CD14-positive monocyte (primary cell): ENCODE data around the gene OGFOD3. TPM values are rescaled to one million over a fixed set of nuclear protein-coding genes. Genes with fewer than 3 reads are reported as not detected.

Experiments used
- DNase-seq, 3 donors: peaks; one replicate each; pipeline ENCODE4 v3.0.0-alpha.2; 2011 to 2022
- H2AFZ ChIP-seq: 2 replicates; pipeline ENCODE4 v1.6.0; 2012; ENCODE audit warnings: mild to moderate bottlenecking, low read depth, low read length, inconsistent platforms; ENCODE audit not compliant: insufficient read depth, poor library complexity, severe bottlenecking
- H3K27ac ChIP-seq, 2 donors: 1 replicate in 1 of 2; 2 replicates in 1 of 2; pipeline ENCODE4 v1.5.1; 2012 to 2013; ENCODE audit warnings: low read length in 2 of 2, control low read depth in 1 of 2, inconsistent platforms in 1 of 2, low read depth in 1 of 2, mild to moderate bottlenecking in 1 of 2
- H3K27me3 ChIP-seq, 2 donors: one replicate each; pipeline versions ENCODE4 v1.6.0 to v1.6.1; 2011 to 2013; ENCODE audit warnings: low read length in 2 of 2; ENCODE audit not compliant: control insufficient read depth in 2 of 2, insufficient read depth in 2 of 2
- H3K36me3 ChIP-seq, 2 donors: replicated peaks in 1 of 2; 1 replicate in 1 of 2; 2 replicates in 1 of 2; pipeline versions ENCODE4 v1.5.1 to v1.6.1; 2012 to 2013; ENCODE audit warnings: low read length in 2 of 2, control low read depth in 1 of 2, inconsistent platforms in 1 of 2, mild to moderate bottlenecking in 1 of 2; ENCODE audit not compliant: insufficient read depth in 2 of 2, control insufficient read depth in 1 of 2
- H3K4me1 ChIP-seq, 2 donors: 1 replicate in 1 of 2; 2 replicates in 1 of 2; pipeline versions ENCODE4 v1.5.1 to v1.6.1; 2012 to 2013; ENCODE audit warnings: low read length in 2 of 2, control low read depth in 1 of 2, inconsistent platforms in 1 of 2, mild to moderate bottlenecking in 1 of 2, moderate library complexity in 1 of 2; ENCODE audit not compliant: insufficient read depth in 2 of 2, control insufficient read depth in 1 of 2
- H3K4me2 ChIP-seq: replicated peaks from 2 replicates; pipeline ENCODE3; 2012; ENCODE audit warnings: low read length, moderate library complexity, mild to moderate bottlenecking; ENCODE audit not compliant: poor library complexity, severe bottlenecking; ENCODE audit errors: extremely low read depth
- H3K4me3 ChIP-seq, 3 experiments: fragments of 200-600 bp in 1 of 3; sonication (generic) in 1 of 3; replicated peaks in 1 of 3; 1 replicate in 2 of 3; 2 replicates in 1 of 3; pipeline ENCODE4 v1.5.1; 2011 to 2013; ENCODE audit warnings: low read length in 3 of 3, mild to moderate bottlenecking in 3 of 3, control low read depth in 2 of 3, low read depth in 2 of 3, inconsistent platforms in 1 of 3, moderate library complexity in 1 of 3
- H3K79me2 ChIP-seq: 2 replicates; pipeline ENCODE4 v1.6.0; 2012; ENCODE audit warnings: mild to moderate bottlenecking, control low read depth, inconsistent platforms, low read length, moderate library complexity; ENCODE audit not compliant: insufficient read depth
- H3K9ac ChIP-seq: 2 replicates; pipeline ENCODE4 v1.6.0; 2017; ENCODE audit warnings: low read length, mild to moderate bottlenecking; ENCODE audit not compliant: insufficient read depth, poor library complexity, severe bottlenecking
- H3K9me3 ChIP-seq, 2 donors: replicated peaks in 1 of 2; 1 replicate in 1 of 2; 2 replicates in 1 of 2; pipeline versions ENCODE4 v1.5.1 to v1.6.1; 2012 to 2013; ENCODE audit warnings: low read length in 2 of 2, control low read depth in 1 of 2; ENCODE audit not compliant: control insufficient read depth in 1 of 2, insufficient read depth in 1 of 2
- H4K20me1 ChIP-seq: 2 replicates; pipeline ENCODE4 v1.6.0; 2012; ENCODE audit warnings: mild to moderate bottlenecking, low read length, control low read depth, moderate library complexity; ENCODE audit not compliant: insufficient read depth
- H3K27ac Mint-ChIP-seq, 7 donors: one replicate each; pipeline ENCODE4 v1.8.0; 2020; ENCODE audit warnings: mild to moderate bottlenecking in 7 of 7, mixed read lengths in 7 of 7, moderate library complexity in 6 of 7, inconsistent platforms in 2 of 7
- H3K27me3 Mint-ChIP-seq, 3 donors: one replicate each; pipeline ENCODE4 v1.8.0; 2021 to 2022; ENCODE audit warnings: low read depth in 3 of 3, mild to moderate bottlenecking in 3 of 3, mixed read lengths in 3 of 3, moderate library complexity in 3 of 3, inconsistent platforms in 1 of 3
- H3K36me3 Mint-ChIP-seq, 2 donors: one replicate each; pipeline ENCODE4 v1.8.0; 2020; ENCODE audit warnings: mixed read lengths in 2 of 2, inconsistent platforms in 1 of 2, mild to moderate bottlenecking in 1 of 2
- H3K4me1 Mint-ChIP-seq: one replicate; pipeline ENCODE4 v1.8.0; 2020; ENCODE audit warnings: mild to moderate bottlenecking, mixed read lengths
- H3K4me3 Mint-ChIP-seq, 2 donors: one replicate each; pipeline ENCODE4 v1.8.0; 2020; ENCODE audit warnings: mild to moderate bottlenecking in 2 of 2, mixed read lengths in 2 of 2, moderate library complexity in 1 of 2
- H3K9me3 Mint-ChIP-seq, 7 donors: one replicate each; pipeline ENCODE4 v1.8.0; 2020 to 2022; ENCODE audit warnings: mixed read lengths in 7 of 7, mild to moderate bottlenecking in 6 of 7, moderate library complexity in 6 of 7, inconsistent platforms in 2 of 7
- CTCF ChIP-seq: fragments of 200-600 bp; IDR thresholded peaks from one replicate; pipeline ENCODE4 v1.8.0; 2022; ENCODE audit warnings: antibody characterized with exemption, mild to moderate bottlenecking
- WGBS: methylation state at CpG from one replicate; pipeline ENCODE4 v1.1.5; 2013; ENCODE audit warnings: missing lambda C conversion rate; ENCODE audit not compliant: insufficient coverage; 5-methylcytosine and 5-hydroxymethylcytosine counted together
- intact Hi-C, 2 donors: fragments of 100-400 bp; cut with micrococcal nuclease; formaldehyde crosslinking; loops; one replicate each; pipeline versions ENCODE4 v1.15.0 to v1.15.1; 2023
- polyA plus RNA-seq, 3 donors: library from polyadenylated mRNA; depleted of rRNA in 1 of 3; unstranded in 2 of 3; stranded (reverse) in 1 of 3; fragments of 300-500 nt in 2 of 3; fragments of >200 nt in 1 of 3; fragmentation: Illumina TruSeq in 2 of 3; gene quantifications; 1 replicate in 2 of 3; 2 replicates in 1 of 3; pipeline ENCODE4 v1.2.3, GENCODE V29; 2012 to 2021

Gene OGFOD3
- polyA plus RNA-seq, 3 donors, result 17.9 to 36.4 (median 25.2) TPM

GRCh38 chr17:82356845-82357355 lies 61.5 kb downstream of the OGFOD3 start:
- H3K4me3 ChIP-seq, result no peak overlapping the region
- WGBS, result 82% methylated on average over 20 of the region's 20 CpGs
- H3K27me3 ChIP-seq, result no peaks in the 10 kb centered on the region
- H4K20me1 ChIP-seq, result no peaks in the 10 kb centered on the region
- H3K27ac ChIP-seq, result no peak overlapping the region
- Mint-ChIP-seq H3K27me3 (peaks cover 15% of the 10 kb centered on the region in 3 donors), H3K9me3 (peaks cover 0 to 6% (median 0%) of the 10 kb centered on the region in 7 donors), H3K4me3 (no peak overlapping the region), H3K36me3 (no peaks in the 10 kb centered on the region), H3K4me1 (peaks cover 8% of the 10 kb centered on the region), H3K27ac (no peak overlapping the region)
- no peak for DNase-seq
- H3K9me3 ChIP-seq, result peaks cover 0 to 3% of the 10 kb centered on the region in 2 donors
- no peak overlapping the region for H3K4me2 ChIP-seq
- peaks cover 4% of the 10 kb centered on the region in 2 donors for H3K4me1 ChIP-seq
- intact Hi-C loops, result loop anchor here (5.0 to 10.0 kb wide), 2 partner anchors 205 to 418 kb away; no protein-coding TSS in a partner anchor
- no peak overlapping the region for H2AFZ ChIP-seq
- TF ChIP-seq CTCF, result no peak
- H3K36me3 ChIP-seq, result no peaks in the 10 kb centered on the region
- no peaks in the 10 kb centered on the region for H3K79me2 ChIP-seq
- H3K9ac ChIP-seq, result no peak overlapping the region

- H3K27me3 ChIP-seq, result no peaks in the 10 kb centered on the region
- no peaks in the 10 kb centered on the region for H3K79me2 ChIP-seq
- peaks cover 13 to 17% (median 15%) of the 10 kb centered on the region in 3 donors for H3K27me3 Mint-ChIP-seq
- no peak overlapping the region for H3K9ac ChIP-seq
- intact Hi-C loops, result loop anchor here (5.0 to 10.0 kb wide), 2 partner anchors 206 to 419 kb away; no protein-coding TSS in a partner anchor
- no peak overlapping the region for H2AFZ ChIP-seq
- no peak overlapping the region for H3K27ac ChIP-seq
- H3K36me3 ChIP-seq, result no peaks in the 10 kb centered on the region
- no peak for DNase-seq
- no peaks in the 10 kb centered on the region for H3K36me3 Mint-ChIP-seq
- H3K4me3 Mint-ChIP-seq, result no peak overlapping the region
- H3K4me1 ChIP-seq, result peaks cover 4% of the 10 kb centered on the region in 2 donors
- H3K9me3 Mint-ChIP-seq, result peaks cover 0 to 6% (median 0%) of the 10 kb centered on the region in 7 donors
- H4K20me1 ChIP-seq, result no peaks in the 10 kb centered on the region
- H3K4me2 ChIP-seq, result no peak overlapping the region
- 91% methylated on average over 11 of the region's 11 CpGs for WGBS
- no peak overlapping the region for H3K27ac Mint-ChIP-seq
- no peak overlapping the region for H3K4me3 ChIP-seq
- H3K9me3 ChIP-seq, result peaks cover 0 to 3% of the 10 kb centered on the region in 2 donors
- H3K4me1 Mint-ChIP-seq, result peaks cover 9% of the 10 kb centered on the region
- TF ChIP-seq CTCF, result no peak
Measured at GRCh38 chr17:82355770-82356427, 62.5 kb downstream of the OGFOD3 start.
